Ovary (tissue), 3 donors: ENCODE measurements around the gene RBM20.

ENCODE experiments used
- CTCF ChIP-seq, 3 donors: fragments of 450-650 bp in 2 of 3; fragments of 200-600 bp in 1 of 3; IDR thresholded peaks; one replicate each; pipeline versions ENCODE4 v1.5.1 to v1.8.0; 2016 to 2022; ENCODE audit warnings: antibody characterized with exemption in 3 of 3, mild to moderate bottlenecking in 1 of 3
- POLR2A ChIP-seq: fragments of 450-650 bp; IDR thresholded peaks from one replicate; pipeline ENCODE4 v1.6.1; 2017; ENCODE audit warnings: antibody characterized with exemption, mild to moderate bottlenecking, moderate library complexity
- donor health status: DM: no; HTN: no; CAD: no.

- no peak for TF ChIP-seq CTCF (IDR thresholded peaks at IDR 0.05)
- no peak for TF ChIP-seq POLR2A
Observed at GRCh38 chr10:110818311-110819256, 174.4 kb downstream of the RBM20 start.
